Muscle layer of colon (tissue), 2 donors: Measurements from ENCODE around the gene PRAMEF4.
"Not testable (repeated sequence)": the region's sequence is repeated elsewhere in the genome, so short reads cannot be mapped to it uniquely, and the experiment has no call there.

ENCODE experiments used
- H3K27ac ChIP-seq: one replicate; pipeline ENCODE4 v1.7.0; 2013; ENCODE audit warnings: low read depth, mild to moderate bottlenecking, low read length, moderate library complexity
- H3K27me3 ChIP-seq, 2 donors: one replicate each; pipeline ENCODE4 v1.7.0; 2013; ENCODE audit warnings: low read length in 2 of 2, mild to moderate bottlenecking in 2 of 2; ENCODE audit not compliant: insufficient read depth in 2 of 2, control insufficient read depth in 1 of 2
- H3K36me3 ChIP-seq: one replicate; pipeline ENCODE4 v1.7.0; 2013; ENCODE audit warnings: mild to moderate bottlenecking, low read length; ENCODE audit not compliant: insufficient read depth
- H3K4me1 ChIP-seq: one replicate; pipeline ENCODE4 v1.7.0; 2013; ENCODE audit warnings: mild to moderate bottlenecking, low read length; ENCODE audit not compliant: insufficient read depth
- H3K4me3 ChIP-seq, 2 donors: one replicate each; pipeline ENCODE4 v1.7.0; 2013; ENCODE audit warnings: low read length in 2 of 2, low read depth in 1 of 2, mild to moderate bottlenecking in 1 of 2, moderate library complexity in 1 of 2
- H3K9ac ChIP-seq: one replicate; pipeline ENCODE4 v1.7.0; 2013; ENCODE audit warnings: low read length
- H3K9me3 ChIP-seq: one replicate; pipeline ENCODE4 v1.7.0; 2013; ENCODE audit warnings: mild to moderate bottlenecking, low read length
- donor health status: abdominal sarcoma.
- donor health status: Adenocarcinoma of cecum.

Gene PRAMEF4

GRCh38 chr1:12886101-12886500 is at the start of gene PRAMEF4:
TSS of gene PRAMEF4 (minus strand) at chr1:12886201. CDS start at chr1:12883394, 2,807 bp downstream.
- H3K27ac ChIP-seq, H3K36me3 ChIP-seq, H3K27me3 ChIP-seq, H3K9ac ChIP-seq, H3K4me1 ChIP-seq, H3K9me3 ChIP-seq, H3K4me3 ChIP-seq: not testable (repeated sequence)

- not testable (repeated sequence) for H3K36me3 ChIP-seq, H3K27ac ChIP-seq, H3K4me1 ChIP-seq, H3K9me3 ChIP-seq, H3K27me3 ChIP-seq, H3K9ac ChIP-seq, H3K4me3 ChIP-seq
Observed at GRCh38 chr1:12924368-12924767, 38.4 kb upstream of the PRAMEF4 start.

GRCh38 chr1:12921749-12922148 is 35.7 kb upstream of the PRAMEF4 start:
- H3K4me1 ChIP-seq, H3K36me3 ChIP-seq, H3K9me3 ChIP-seq, H3K27ac ChIP-seq, H3K9ac ChIP-seq, H3K4me3 ChIP-seq, H3K27me3 ChIP-seq: not testable (repeated sequence)

GRCh38 chr1:12916310-12916709 is 30.3 kb upstream of the PRAMEF4 start, which contains the start of gene PRAMEF7:
TSS of gene PRAMEF7 (plus strand) at chr1:12916610. CDS start at chr1:12917693, 1,083 bp downstream.
- H3K4me3 ChIP-seq, H3K4me1 ChIP-seq, H3K27me3 ChIP-seq, H3K9me3 ChIP-seq, H3K9ac ChIP-seq, H3K36me3 ChIP-seq, H3K27ac ChIP-seq: not testable (repeated sequence)

GRCh38 chr1:12903793-12904572 is 18.0 kb upstream of the PRAMEF4 start:
- not testable (repeated sequence) for H3K27ac ChIP-seq, H3K9me3 ChIP-seq, H3K27me3 ChIP-seq, H3K4me1 ChIP-seq, H3K4me3 ChIP-seq, H3K36me3 ChIP-seq, H3K9ac ChIP-seq

- not testable (repeated sequence) for H3K9me3 ChIP-seq, H3K27me3 ChIP-seq, H3K27ac ChIP-seq
Observed at GRCh38 chr1:12899186-12899585, 13.2 kb upstream of the PRAMEF4 start.

GRCh38 chr1:12898170-12898569 is 12.2 kb upstream of the PRAMEF4 start, which contains the start of gene PRAMEF10:
TSS of gene PRAMEF10 (minus strand) at chr1:12898270. CDS start at chr1:12895847, 2,423 bp downstream.
- not testable (repeated sequence) for H3K27me3 ChIP-seq, H3K9me3 ChIP-seq, H3K4me1 ChIP-seq, H3K4me3 ChIP-seq, H3K27ac ChIP-seq, H3K9ac ChIP-seq, H3K36me3 ChIP-seq

More at GRCh38 chr1:12899186-12899585, 13.2 kb upstream of the PRAMEF4 start:
- H3K36me3 ChIP-seq, H3K4me3 ChIP-seq, H3K9ac ChIP-seq, H3K4me1 ChIP-seq: not testable (repeated sequence)

GRCh38 chr1:12878453-12878852 is 7.5 kb downstream of the PRAMEF4 start:
- not testable (repeated sequence) for H3K4me1 ChIP-seq, H3K27ac ChIP-seq, H3K4me3 ChIP-seq, H3K9ac ChIP-seq, H3K9me3 ChIP-seq, H3K36me3 ChIP-seq, H3K27me3 ChIP-seq

GRCh38 chr1:12863131-12863880 is 22.7 kb downstream of the PRAMEF4 start:
- not testable (repeated sequence) for H3K27me3 ChIP-seq, H3K27ac ChIP-seq, H3K4me3 ChIP-seq, H3K36me3 ChIP-seq, H3K4me1 ChIP-seq, H3K9me3 ChIP-seq, H3K9ac ChIP-seq

GRCh38 chr1:12856786-12857185 is 29.2 kb downstream of the PRAMEF4 start, which contains the start of gene PRAMEF2:
TSS of gene PRAMEF2 (plus strand) at chr1:12857086. CDS start at chr1:12859010, 1,924 bp downstream.
- H3K4me1 ChIP-seq, H3K9ac ChIP-seq, H3K27me3 ChIP-seq, H3K36me3 ChIP-seq, H3K27ac ChIP-seq, H3K4me3 ChIP-seq, H3K9me3 ChIP-seq: not testable (repeated sequence)

- H3K27ac ChIP-seq: no peak overlapping the region
- no peaks in the 10 kb centered on the region for H3K9me3 ChIP-seq
- H3K9ac ChIP-seq: no peak overlapping the region
- no peak overlapping the region for H3K4me3 ChIP-seq
- no peaks in the 10 kb centered on the region for H3K27me3 ChIP-seq
- no peaks in the 10 kb centered on the region for H3K36me3 ChIP-seq
- H3K4me1 ChIP-seq: no peaks in the 10 kb centered on the region
Observed at GRCh38 chr1:12851779-12852178, 34.2 kb downstream of the PRAMEF4 start.
